PC-9 (cell line): ENCODE data around the gene NAXD. TPM values are rescaled to one million over a fixed set of nuclear protein-coding genes. Genes with fewer than 3 reads are reported as not detected.

ENCODE experiments used
- BruUV-seq: library from RNA; stranded (reverse); fragments of 400-500 nt; replicated peaks from 2 replicates; lab custom pipeline; 2021; lab: Mats Ljungman, UMichigan
- CTCF ChIA-PET: fragments of 300-600 bp; sonication (Branson Sonifier 250); formaldehyde crosslinking; loops from one replicate; lab custom pipeline; 2022; ENCODE audit warnings: antibody characterized with exemption; lab: Charles Lee
- POLR2A ChIA-PET: fragments of 300-600 bp; sonication (Branson Sonifier 250); formaldehyde crosslinking; loops from one replicate; lab custom pipeline; 2022; ENCODE audit warnings: antibody characterized with exemption; ENCODE audit not compliant: unreplicated experiment; lab: Charles Lee
- DNase-seq, 2 experiments: peaks; one replicate each; pipeline versions ENCODE4 v3.0.0 to v3.0.0-alpha.2; 2015 to 2022; ENCODE audit warnings: mixed read lengths in 1 of 2
- H2AFZ ChIP-seq: fragments of 200-600 bp; sonication (generic); 2 replicates; pipeline ENCODE4 v1.8.1; 2017; ENCODE audit warnings: antibody characterized with exemption
- H3F3A ChIP-seq: fragments of 200-600 bp; sonication (generic); 2 replicates; pipeline ENCODE4 v1.8.1; 2017; ENCODE audit warnings: antibody characterized with exemption, mild to moderate bottlenecking, low read depth; ENCODE audit not compliant: insufficient read depth
- H3K27ac ChIP-seq: fragments of 200-600 bp; sonication (generic); 2 replicates; pipeline ENCODE4 v1.6.1; 2016; ENCODE audit warnings: mixed run types
- H3K27me3 ChIP-seq: fragments of 200-600 bp; sonication (generic); 2 replicates; pipeline ENCODE4 v1.6.1; 2016; ENCODE audit warnings: low read depth, mixed run types; ENCODE audit not compliant: insufficient read depth
- H3K36me3 ChIP-seq: fragments of 200-600 bp; sonication (generic); 2 replicates; pipeline ENCODE4 v1.6.1; 2016; ENCODE audit warnings: low read depth, mixed run types
- H3K4me1 ChIP-seq: fragments of 200-600 bp; sonication (generic); replicated peaks from 2 replicates; pipeline ENCODE4 v1.6.1; 2016; ENCODE audit warnings: mixed run types; ENCODE audit not compliant: insufficient read depth
- H3K4me2 ChIP-seq: fragments of 200-600 bp; sonication (generic); 2 replicates; pipeline ENCODE4 v1.6.1; 2017; ENCODE audit warnings: mixed run types
- H3K4me3 ChIP-seq: fragments of 200-600 bp; sonication (generic); 2 replicates; pipeline ENCODE4 v1.6.1; 2016; ENCODE audit warnings: mixed run types
- H3K79me2 ChIP-seq: fragments of 200-600 bp; sonication (generic); 2 replicates; pipeline ENCODE4 v1.6.1; 2017; ENCODE audit warnings: low read depth, mixed run types
- H3K9me2 ChIP-seq: fragments of 200-600 bp; sonication (generic); 2 replicates; pipeline ENCODE4 v1.8.1; 2017; ENCODE audit warnings: mild to moderate bottlenecking; ENCODE audit not compliant: insufficient read depth
- H3K9me3 ChIP-seq: fragments of 200-600 bp; sonication (generic); 2 replicates; pipeline ENCODE4 v1.8.1; 2016; ENCODE audit warnings: low read depth; ENCODE audit not compliant: insufficient read depth
- H4K20me1 ChIP-seq: fragments of 200-600 bp; sonication (generic); 2 replicates; pipeline ENCODE4 v1.8.1; 2017; ENCODE audit not compliant: insufficient read depth
- CTCF ChIP-seq: fragments of 200-600 bp; sonication (generic); conservative IDR thresholded peaks from 2 replicates; pipeline ENCODE4 v1.6.1; 2017; ENCODE audit warnings: mixed run types, antibody characterized with exemption, mild to moderate bottlenecking, moderate library complexity
- EZH2 ChIP-seq: fragments of 200-600 bp; sonication (generic); IDR thresholded peaks from 2 replicates; pipeline ENCODE4 v1.8.0; 2017; ENCODE audit warnings: antibody characterized with exemption, low read depth
- intact Hi-C: fragments of 100-400 bp; cut with micrococcal nuclease; formaldehyde crosslinking; loops from one replicate; pipeline ENCODE4 v1.10.0; 2022; ENCODE audit not compliant: unreplicated experiment
- total RNA-seq: library from RNA; stranded (reverse); gene quantifications from 2 replicates; pipeline ENCODE4 v1.2.3, GENCODE V29; 2021

Gene NAXD
- total RNA-seq, 1 experiment from 2014 or later = 30.2 TPM

GRCh38 chr13:110574161-110574560, 41.2 kb upstream of the NAXD start:
- Histone ChIP-seq H3K4me1 (peaks cover 8% of the 10 kb centered on the region), H3K4me3 (no peak overlapping the region), H3F3A (peaks cover 8% of the 10 kb centered on the region; the same call in 1 of the 2 replicates), H3K27ac (no peak overlapping the region), H3K9me2 (no peaks in the 10 kb centered on the region), H3K79me2 (no peaks in the 10 kb centered on the region), H3K27me3 (no peaks in the 10 kb centered on the region), H2AFZ (no peak overlapping the region), H3K36me3 (no peaks in the 10 kb centered on the region), H3K9me3 (no peaks in the 10 kb centered on the region), H3K4me2 (no peak overlapping the region), H4K20me1 (no peaks in the 10 kb centered on the region)
- POLR2A ChIA-PET = no interaction called here
- intact Hi-C loops = no loop called here
- no peak for DNase-seq
- CTCF ChIA-PET = no interaction called here
- no TSS peak for BruUV-seq
- TF ChIP-seq EZH2 (no peak), CTCF (no peak)

GRCh38 chr13:110575322-110576069, 39.8 kb upstream of the NAXD start:
- Histone ChIP-seq H3K36me3 (no peaks in the 10 kb centered on the region), H3K4me2 (peak overlapping the region; percentile 6; the same call in 1 of the 2 replicates), H3K79me2 (no peaks in the 10 kb centered on the region), H3K9me2 (no peaks in the 10 kb centered on the region), H3K27me3 (no peaks in the 10 kb centered on the region), H3K27ac (no peak overlapping the region), H3K9me3 (no peaks in the 10 kb centered on the region), H3K4me1 (peaks cover 8% of the 10 kb centered on the region), H4K20me1 (no peaks in the 10 kb centered on the region), H3F3A (peaks cover 8% of the 10 kb centered on the region; the same call in 1 of the 2 replicates), H2AFZ (no peak overlapping the region), H3K4me3 (no peak overlapping the region)
- TF ChIP-seq CTCF (no peak), EZH2 (no peak)
- intact Hi-C loops = loop anchor here (5.0 kb wide), 1 partner anchor 118 kb away; no protein-coding TSS in a partner anchor
- peak; percentile 29 to 50 for DNase-seq
- BruUV-seq = no TSS peak
- CTCF ChIA-PET = no interaction called here
- POLR2A ChIA-PET = interaction anchor here (0.6 kb wide), 2 partner anchors 65 to 68 kb away, joined by 6 to 8 read pairs; no protein-coding TSS in a partner anchor

- ChIA-PET CTCF (no interaction called here), POLR2A (interaction anchor here (0.6 kb wide), 2 partner anchors 65 to 69 kb away, joined by 6 to 8 read pairs; no protein-coding TSS in a partner anchor)
- H3K9me3 ChIP-seq = no peaks in the 10 kb centered on the region
- no peak overlapping the region for H3K4me3 ChIP-seq
- no peaks in the 10 kb centered on the region for H3K9me2 ChIP-seq
- DNase-seq = no peak
- H3K27me3 ChIP-seq = no peaks in the 10 kb centered on the region
- peaks cover 11% of the 10 kb centered on the region for H3K4me1 ChIP-seq
- intact Hi-C loops = loop anchor here (5.0 kb wide), 1 partner anchor 119 kb away; no protein-coding TSS in a partner anchor
- no TSS peak for BruUV-seq
- no peaks in the 10 kb centered on the region for H4K20me1 ChIP-seq
- H3K79me2 ChIP-seq = no peaks in the 10 kb centered on the region
- no peak overlapping the region for H2AFZ ChIP-seq
- TF ChIP-seq EZH2 = no peak
- H3K36me3 ChIP-seq = no peaks in the 10 kb centered on the region
- H3K27ac ChIP-seq = no peak overlapping the region
- peaks cover 8% of the 10 kb centered on the region; the same call in 1 of the 2 replicates for H3F3A ChIP-seq
- peak overlapping the region; percentile 6; the same call in 1 of the 2 replicates for H3K4me2 ChIP-seq
These were observed 39.3 kb upstream of the NAXD start for GRCh38 chr13:110576070-110576394.
